Stimulated activated CD8-positive, alpha-beta memory T cell treated with anti-CD3 and anti-CD28 coated beads, Interleukin-2, amount 100 ng/mL, for 1 hour (primary cell): ENCODE data around the gene LTB4R.
A peak's percentile ranks its signal among the peaks of the same experiment; 100 is the strongest.

ENCODE experiments used
- DNase-seq, 2 donors: peaks; one replicate each; pipeline ENCODE4 v3.0.0-alpha.2; 2020; ENCODE audit warnings: low read depth in 2 of 2

LTB4R gene, protein sequence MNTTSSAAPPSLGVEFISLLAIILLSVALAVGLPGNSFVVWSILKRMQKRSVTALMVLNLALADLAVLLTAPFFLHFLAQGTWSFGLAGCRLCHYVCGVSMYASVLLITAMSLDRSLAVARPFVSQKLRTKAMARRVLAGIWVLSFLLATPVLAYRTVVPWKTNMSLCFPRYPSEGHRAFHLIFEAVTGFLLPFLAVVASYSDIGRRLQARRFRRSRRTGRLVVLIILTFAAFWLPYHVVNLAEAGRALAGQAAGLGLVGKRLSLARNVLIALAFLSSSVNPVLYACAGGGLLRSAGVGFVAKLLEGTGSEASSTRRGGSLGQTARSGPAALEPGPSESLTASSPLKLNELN

DNA sequence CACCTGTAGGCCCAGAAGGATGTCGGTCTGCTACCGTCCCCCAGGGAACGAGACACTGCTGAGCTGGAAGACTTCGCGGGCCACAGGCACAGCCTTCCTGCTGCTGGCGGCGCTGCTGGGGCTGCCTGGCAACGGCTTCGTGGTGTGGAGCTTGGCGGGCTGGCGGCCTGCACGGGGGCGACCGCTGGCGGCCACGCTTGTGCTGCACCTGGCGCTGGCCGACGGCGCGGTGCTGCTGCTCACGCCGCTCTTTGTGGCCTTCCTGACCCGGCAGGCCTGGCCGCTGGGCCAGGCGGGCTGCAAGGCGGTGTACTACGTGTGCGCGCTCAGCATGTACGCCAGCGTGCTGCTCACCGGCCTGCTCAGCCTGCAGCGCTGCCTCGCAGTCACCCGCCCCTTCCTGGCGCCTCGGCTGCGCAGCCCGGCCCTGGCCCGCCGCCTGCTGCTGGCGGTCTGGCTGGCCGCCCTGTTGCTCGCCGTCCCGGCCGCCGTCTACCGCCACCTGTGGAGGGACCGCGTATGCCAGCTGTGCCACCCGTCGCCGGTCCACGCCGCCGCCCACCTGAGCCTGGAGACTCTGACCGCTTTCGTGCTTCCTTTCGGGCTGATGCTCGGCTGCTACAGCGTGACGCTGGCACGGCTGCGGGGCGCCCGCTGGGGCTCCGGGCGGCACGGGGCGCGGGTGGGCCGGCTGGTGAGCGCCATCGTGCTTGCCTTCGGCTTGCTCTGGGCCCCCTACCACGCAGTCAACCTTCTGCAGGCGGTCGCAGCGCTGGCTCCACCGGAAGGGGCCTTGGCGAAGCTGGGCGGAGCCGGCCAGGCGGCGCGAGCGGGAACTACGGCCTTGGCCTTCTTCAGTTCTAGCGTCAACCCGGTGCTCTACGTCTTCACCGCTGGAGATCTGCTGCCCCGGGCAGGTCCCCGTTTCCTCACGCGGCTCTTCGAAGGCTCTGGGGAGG is at the start of gene LTB4R:
Gene LTB4R (plus strand): TSS at position 857 of the 959 bp plus-strand sequence. CDS start 4,150 bp downstream, outside the sequence.
- peak; percentile 40 to 45 for DNase-seq

- DNase-seq: no peak
These were observed 49.4 kb upstream of the LTB4R start for GRCh38 chr14:24261969-24262327.

GRCh38 chr14:24262821-24263733 is 48.2 kb upstream of the LTB4R start, which contains the start of gene TGM1:
Gene TGM1 (minus strand): TSS chr14:24263177. CDS start chr14:24262352, 825 bp downstream.
- no peak for DNase-seq

GRCh38 chr14:24263848-24264247 is 47.5 kb upstream of the LTB4R start:
- no peak for DNase-seq

- DNase-seq: no peak
These were observed 47.0 kb upstream of the LTB4R start for GRCh38 chr14:24264298-24264697.

DNA sequence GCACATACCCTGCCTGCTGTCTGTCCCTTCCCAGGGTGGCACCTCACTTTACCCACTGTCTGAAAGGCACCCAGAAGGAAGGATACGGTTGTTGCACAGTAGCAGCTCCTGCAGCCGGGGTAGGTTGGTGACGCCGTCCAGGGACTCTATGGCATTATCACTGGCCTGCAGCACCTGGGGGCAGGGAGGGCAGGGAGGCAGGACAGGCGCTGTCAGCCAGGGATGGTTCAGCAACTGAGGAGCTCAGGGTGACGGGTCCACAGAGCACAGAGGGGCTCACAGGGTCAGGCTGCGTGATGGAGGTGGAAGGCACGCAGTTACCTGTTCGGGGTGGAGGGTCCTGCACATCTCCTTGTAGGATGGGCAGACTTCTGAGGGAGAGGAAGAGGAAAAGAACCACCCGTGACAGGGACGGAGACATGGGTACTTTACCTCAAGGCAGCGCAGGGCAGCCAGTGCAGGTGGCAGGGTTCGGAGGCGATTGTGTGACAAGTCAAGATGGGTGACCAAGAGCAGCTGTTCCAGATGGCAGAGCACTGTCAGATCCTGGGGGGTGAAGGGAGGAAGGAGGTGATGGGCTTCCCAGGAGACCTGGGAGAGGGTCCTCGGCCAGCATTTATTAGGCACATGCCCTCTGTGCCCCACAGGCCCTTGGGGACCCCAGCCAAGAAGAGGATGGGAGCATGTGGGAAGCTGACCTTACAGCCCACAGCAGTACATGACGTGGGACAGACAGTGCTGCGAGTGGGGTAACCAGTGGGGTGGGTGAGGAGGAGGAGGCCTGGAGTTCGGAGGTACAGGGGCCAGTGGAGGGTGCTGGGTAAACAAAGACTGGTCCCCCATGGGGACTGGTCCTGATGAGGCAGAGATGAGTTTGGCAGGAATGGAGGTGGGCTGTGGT is 44.7 kb upstream of the LTB4R start:
- DNase-seq: no peak

- no peak for DNase-seq
These were observed 43.8 kb upstream of the LTB4R start for GRCh38 chr14:24267516-24267915.

DNA sequence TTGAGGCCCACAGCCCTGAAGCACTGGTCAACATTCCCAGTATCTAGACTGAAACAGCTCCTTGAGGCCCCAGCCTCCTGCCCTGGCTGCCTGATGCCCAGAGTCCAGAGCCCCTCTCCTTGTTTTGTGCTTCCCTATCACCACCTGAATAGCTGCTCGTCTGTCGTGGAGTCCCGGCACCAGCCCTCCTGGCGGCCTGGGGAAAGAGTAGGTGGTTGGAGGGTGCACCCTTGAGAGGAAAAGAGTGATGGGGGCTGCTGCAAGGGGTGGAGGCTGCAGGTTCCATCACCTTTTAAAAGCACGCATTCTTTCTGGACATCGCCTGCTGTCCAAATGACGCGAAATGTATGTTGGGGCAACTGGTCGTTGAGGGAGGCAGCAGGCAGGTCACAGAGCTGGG is 43.1 kb upstream of the LTB4R start:
- no peak for DNase-seq

- no peak for DNase-seq
These were observed 41.9 kb upstream of the LTB4R start for GRCh38 chr14:24269368-24269767.

DNA sequence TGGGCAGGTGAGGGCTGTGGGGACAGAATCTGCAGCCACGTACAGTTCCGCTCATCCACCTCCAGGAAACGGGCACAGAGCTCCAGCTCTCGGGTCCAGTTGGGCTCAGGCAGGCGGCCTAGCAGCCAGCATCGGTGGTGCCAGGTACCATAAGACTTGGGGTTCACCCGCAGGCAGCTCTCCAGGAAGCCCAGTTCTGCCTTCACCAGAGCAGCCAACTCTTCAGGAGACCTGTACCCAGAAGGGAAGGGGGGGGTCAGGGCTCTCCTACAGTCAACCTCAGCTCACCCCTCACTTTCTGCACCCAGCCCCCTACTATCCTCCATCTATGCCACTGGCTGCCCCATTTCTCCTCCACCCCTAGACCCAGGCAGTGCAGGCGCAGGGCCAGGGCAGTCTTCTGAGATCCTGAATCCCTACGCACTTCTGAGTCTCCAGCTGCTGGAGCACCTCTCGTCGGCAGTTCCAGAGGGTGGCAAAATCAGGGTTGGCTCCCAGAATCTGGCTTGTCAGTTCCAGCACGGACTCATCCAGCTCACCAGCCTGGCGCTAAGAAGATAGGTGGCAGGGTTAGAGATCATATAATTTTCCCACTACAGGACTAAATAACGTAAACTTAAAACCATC is 41.3 kb upstream of the LTB4R start:
- DNase-seq: no peak

GRCh38 chr14:24270537-24271133 is 40.7 kb upstream of the LTB4R start:
- no peak for DNase-seq

DNA sequence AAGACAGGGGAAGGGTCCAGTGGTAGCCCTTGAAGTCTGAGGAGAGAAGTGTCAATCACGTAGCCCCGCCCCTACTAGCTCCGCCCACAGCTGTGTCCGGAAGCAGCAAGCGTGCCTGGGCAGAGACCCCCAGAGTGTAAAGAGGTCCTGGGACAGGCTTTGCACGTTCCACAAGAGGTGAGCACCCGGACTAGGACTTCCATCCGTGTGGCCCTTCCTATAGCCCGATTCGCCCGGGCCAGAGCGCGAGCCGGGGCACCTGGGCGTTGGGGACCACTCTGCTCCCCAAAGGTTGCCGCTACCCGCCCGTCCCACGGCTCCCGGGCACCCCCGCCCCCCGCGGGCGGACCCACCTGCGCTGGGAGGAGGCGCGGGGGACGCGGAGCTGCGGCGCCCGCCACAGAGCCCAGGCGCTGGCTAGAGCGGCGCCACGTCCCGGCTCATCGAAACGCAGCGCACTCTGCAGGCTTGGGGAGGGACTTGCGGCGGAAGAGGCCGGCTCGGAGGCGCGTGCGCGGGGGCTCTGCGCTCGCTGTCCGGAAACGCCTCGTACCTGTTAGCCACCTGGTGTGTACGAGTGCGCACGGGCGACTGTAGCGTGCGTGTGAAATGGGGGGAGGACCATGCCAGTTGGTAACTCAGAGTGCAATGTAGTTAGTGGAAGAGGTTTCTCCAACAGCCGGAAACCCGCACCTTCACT is 40.0 kb upstream of the LTB4R start, which contains the start of gene RABGGTA:
Gene RABGGTA (minus strand): TSS at position 464 of the 700 bp plus-strand sequence. CDS start 482 bp downstream, outside the sequence.
- DNase-seq: peak; percentile 78 to 80

DNA sequence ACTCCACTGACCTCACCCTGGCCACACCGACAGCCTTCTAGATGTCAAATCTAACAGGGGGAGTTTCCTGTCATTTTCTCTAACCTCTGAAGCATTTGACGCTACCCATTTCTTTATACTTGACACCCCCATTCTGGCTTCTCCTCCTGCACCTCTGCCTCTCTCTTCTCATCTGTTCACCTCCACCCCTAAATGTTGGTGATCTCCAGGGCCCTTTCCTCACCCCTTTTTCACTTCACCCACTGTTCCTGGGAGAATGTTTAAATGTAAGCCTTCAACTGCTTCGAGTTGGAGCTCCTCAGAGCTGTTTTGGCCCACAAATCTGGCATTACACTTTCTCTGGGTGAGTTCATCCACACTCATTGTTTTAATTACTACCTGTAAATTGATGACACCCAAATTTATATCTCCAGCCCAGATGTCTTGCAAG is 39.5 kb upstream of the LTB4R start:
- DNase-seq: no peak

DNA sequence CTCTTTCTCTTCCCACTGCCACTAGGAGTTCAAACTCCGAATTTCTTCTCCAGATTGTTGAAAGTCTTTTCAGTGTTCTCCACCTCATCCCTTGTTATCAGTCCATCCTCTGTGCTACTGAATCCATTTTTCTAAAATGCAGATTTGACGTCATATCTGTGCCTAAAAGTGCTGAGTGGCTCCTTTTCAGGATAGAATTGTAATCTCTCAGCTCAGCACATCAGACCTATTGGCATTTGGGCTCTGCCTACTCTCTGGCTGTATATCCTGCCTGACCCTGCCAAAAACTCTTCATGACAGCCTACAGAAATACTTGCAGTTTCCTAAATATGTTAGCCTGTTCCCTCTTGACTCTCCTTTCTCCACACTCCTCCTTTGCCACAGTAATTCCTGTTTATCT is 38.8 kb upstream of the LTB4R start:
- DNase-seq: no peak

- DNase-seq: no peak
These were observed 37.8 kb upstream of the LTB4R start for GRCh38 chr14:24273422-24273998.

DNA sequence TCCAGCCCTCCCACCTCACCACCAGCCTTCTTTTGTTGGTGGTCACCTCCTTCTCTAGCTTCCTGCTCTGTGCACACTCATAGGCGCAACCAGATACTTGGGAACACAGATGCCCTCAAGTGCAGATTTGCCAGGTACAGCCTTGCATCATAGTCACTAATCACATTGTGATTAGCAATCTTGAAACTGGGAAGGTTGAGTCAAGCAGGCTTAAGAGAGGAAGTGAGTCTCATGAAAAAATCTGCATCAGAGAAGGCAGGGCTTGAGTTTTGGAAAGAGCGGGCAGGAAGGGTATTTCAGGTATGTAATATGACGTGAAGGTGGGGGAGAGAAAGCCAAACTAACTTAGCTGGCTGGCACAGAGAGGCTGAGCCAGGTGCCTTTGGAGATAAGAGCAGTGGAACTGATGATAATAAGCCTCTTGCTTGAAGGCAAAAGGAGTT is 37.2 kb upstream of the LTB4R start:
- DNase-seq: no peak

- DNase-seq: no peak
These were observed 34.2 kb upstream of the LTB4R start for GRCh38 chr14:24277071-24277470.

DNA sequence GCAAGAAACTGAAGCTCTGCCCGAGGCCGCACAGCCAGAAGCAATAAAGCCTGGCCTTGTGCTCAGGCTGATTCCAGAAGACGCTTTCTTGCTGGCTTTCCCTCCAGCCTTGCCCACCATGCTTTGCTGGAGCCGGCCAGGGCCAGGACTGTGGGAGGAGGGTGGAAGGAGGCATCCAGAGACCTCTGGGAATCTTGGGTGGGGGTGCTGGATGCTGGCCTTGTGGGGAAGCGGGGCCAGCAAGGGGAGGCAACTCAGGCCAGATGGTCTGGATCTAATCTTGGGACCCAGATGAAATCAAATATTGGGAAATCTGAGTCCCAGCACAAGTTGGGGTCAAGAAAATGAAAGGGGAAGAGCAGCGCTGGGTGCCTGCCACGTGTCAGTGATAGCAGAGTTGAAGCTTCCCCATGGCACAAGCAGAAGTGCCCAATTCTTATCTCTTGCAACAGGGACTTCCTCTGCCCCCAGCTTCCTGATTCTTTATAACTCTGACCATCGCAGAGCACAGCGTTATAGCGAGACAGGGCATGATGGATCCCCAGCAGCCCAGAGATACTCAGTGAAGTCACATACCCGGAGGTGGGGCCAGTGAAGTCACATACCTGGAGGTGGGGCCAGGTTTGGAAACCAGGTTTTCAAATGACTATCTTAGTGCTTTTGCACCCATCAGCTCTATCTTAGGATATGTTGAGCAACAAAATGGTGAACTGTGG is 33.5 kb upstream of the LTB4R start:
- DNase-seq: no peak
